Naive B cell (primary cell): Measurements from ENCODE around the gene TM2D1. TPM values are rescaled to one million over a fixed set of nuclear protein-coding genes. Genes with fewer than 3 reads are reported as not detected.
A peak's percentile ranks its signal among the peaks of the same experiment; 100 is the strongest.

Experiments used
- ATAC-seq, 2 donors: fragments of 150-1000 bp; cut with Tn5 transposase; 2 replicates each; pipeline ENCODE4 v1.10.0; 2021; ENCODE audit warnings: low read depth in 2 of 2, mild to moderate bottlenecking in 2 of 2, moderate library complexity in 2 of 2
- DNase-seq: peaks from one replicate; pipeline ENCODE4 v3.0.0; 2022
- H3K27ac Mint-ChIP-seq, 6 donors: one replicate each; pipeline ENCODE4 v1.8.0; 2020 to 2022; ENCODE audit warnings: mild to moderate bottlenecking in 6 of 6, mixed read lengths in 6 of 6, moderate library complexity in 5 of 6, inconsistent platforms in 2 of 6
- H3K27me3 Mint-ChIP-seq, 3 donors: one replicate each; pipeline ENCODE4 v1.8.0; 2021 to 2022; ENCODE audit warnings: mixed read lengths in 3 of 3, mild to moderate bottlenecking in 1 of 3
- H3K36me3 Mint-ChIP-seq, 2 donors: one replicate each; pipeline ENCODE4 v1.8.0; 2020 to 2022; ENCODE audit warnings: mixed read lengths in 2 of 2, inconsistent platforms in 1 of 2, mild to moderate bottlenecking in 1 of 2
- H3K4me1 Mint-ChIP-seq, 3 donors: one replicate each; pipeline ENCODE4 v1.8.0; 2020 to 2022; ENCODE audit warnings: mixed read lengths in 3 of 3, inconsistent platforms in 1 of 3, mild to moderate bottlenecking in 1 of 3, moderate library complexity in 1 of 3
- H3K4me3 Mint-ChIP-seq, 8 donors: one replicate each; pipeline ENCODE4 v1.8.0; 2020 to 2022; ENCODE audit warnings: mild to moderate bottlenecking in 8 of 8, mixed read lengths in 8 of 8, moderate library complexity in 8 of 8, inconsistent platforms in 2 of 8
- H3K9me3 Mint-ChIP-seq, 7 donors: one replicate each; pipeline ENCODE4 v1.8.0; 2020 to 2022; ENCODE audit warnings: mixed read lengths in 7 of 7, mild to moderate bottlenecking in 5 of 7, inconsistent platforms in 2 of 7, moderate library complexity in 1 of 7
- polyA plus RNA-seq, 6 donors: library from polyadenylated mRNA; unstranded; fragments of 300-500 nt; fragmentation: Illumina TruSeq; gene quantifications; one replicate each; pipeline ENCODE4 v1.2.3, GENCODE V29; 2021; ENCODE audit warnings: low read depth in 6 of 6

TM2D1 gene
- 10 to 100 TPM; 47.8 to 74.1 (median 62.1) TPM for polyA plus RNA-seq

GRCh38 chr1:61724813-61725694 lies at the start of gene TM2D1:
TM2D1 (minus strand) TSS chr1:61725141; CDS start chr1:61725120, 21 bp downstream.
- DNase-seq (peak; percentile 83), ATAC-seq (peak; percentile 98)
- Mint-ChIP-seq H3K27me3 (no peaks in the 10 kb centered on the region), H3K4me3 (peak within 1 kb of the TSS; percentile 96 to 100 (median 100)), H3K4me1 (peaks cover 15 to 35% (median 31%) of the 10 kb centered on the region in 3 donors), H3K9me3 (no peaks in the 10 kb centered on the region), H3K27ac (peak within 1 kb of the TSS; percentile 98 to 100 (median 99)), H3K36me3 (no peaks in the 10 kb centered on the region)

- ATAC-seq, result no peak
- Mint-ChIP-seq H3K27ac (no peak overlapping the region), H3K36me3 (peaks cover 6 to 14% of the 10 kb centered on the region in 2 donors), H3K27me3 (no peaks in the 10 kb centered on the region), H3K9me3 (no peaks in the 10 kb centered on the region), H3K4me3 (no peak overlapping the region), H3K4me1 (no peaks in the 10 kb centered on the region)
- DNase-seq, result no peak
Observed at GRCh38 chr1:61770131-61770530, 45.2 kb upstream of the TM2D1 start.

GRCh38 chr1:61757950-61758349 lies 33.0 kb upstream of the TM2D1 start:
- H3K36me3 Mint-ChIP-seq, result no peaks in the 10 kb centered on the region
- DNase-seq (no peak), ATAC-seq (no peak)
- no peaks in the 10 kb centered on the region for H3K9me3 Mint-ChIP-seq
- peaks cover 0 to 3% (median 0%) of the 10 kb centered on the region in 3 donors for H3K4me1 Mint-ChIP-seq
- H3K27me3 Mint-ChIP-seq, result no peaks in the 10 kb centered on the region
- no peak overlapping the region for H3K4me3 Mint-ChIP-seq
- H3K27ac Mint-ChIP-seq, result peak overlapping the region in 2 of 6 donors; percentile 50 to 59

- Mint-ChIP-seq H3K27ac (peak overlapping the region in 1 of 6 donors; percentile 85), H3K27me3 (no peaks in the 10 kb centered on the region), H3K36me3 (no peaks in the 10 kb centered on the region), H3K4me1 (peaks cover 0 to 3% (median 0%) of the 10 kb centered on the region in 3 donors), H3K4me3 (no peak overlapping the region), H3K9me3 (no peaks in the 10 kb centered on the region)
- ATAC-seq, result no peak
- DNase-seq, result no peak
Observed at GRCh38 chr1:61756773-61757172, 31.8 kb upstream of the TM2D1 start.

- peaks cover 0 to 3% (median 0%) of the 10 kb centered on the region in 3 donors for H3K4me1 Mint-ChIP-seq
- H3K27ac Mint-ChIP-seq, result peak overlapping the region in 1 of 6 donors; percentile 16
- ATAC-seq (no peak), DNase-seq (no peak)
- no peaks in the 10 kb centered on the region for H3K36me3 Mint-ChIP-seq
- no peaks in the 10 kb centered on the region for H3K27me3 Mint-ChIP-seq
- H3K9me3 Mint-ChIP-seq, result no peaks in the 10 kb centered on the region
- no peak overlapping the region for H3K4me3 Mint-ChIP-seq
Observed at GRCh38 chr1:61754545-61754944, 29.6 kb upstream of the TM2D1 start.

GRCh38 chr1:61753998-61754508 lies 29.1 kb upstream of the TM2D1 start:
- H3K4me1 Mint-ChIP-seq, result peaks cover 0 to 3% (median 0%) of the 10 kb centered on the region in 3 donors
- no peaks in the 10 kb centered on the region for H3K36me3 Mint-ChIP-seq
- DNase-seq (no peak), ATAC-seq (no peak)
- H3K27me3 Mint-ChIP-seq, result no peaks in the 10 kb centered on the region
- no peak overlapping the region for H3K4me3 Mint-ChIP-seq
- H3K9me3 Mint-ChIP-seq, result no peaks in the 10 kb centered on the region
- H3K27ac Mint-ChIP-seq, result no peak overlapping the region

GRCh38 chr1:61752921-61753389 lies 28.0 kb upstream of the TM2D1 start:
- H3K4me1 Mint-ChIP-seq, result peaks cover 0 to 2% (median 0%) of the 10 kb centered on the region in 3 donors
- H3K9me3 Mint-ChIP-seq, result no peaks in the 10 kb centered on the region
- H3K27ac Mint-ChIP-seq, result no peak overlapping the region
- ATAC-seq (no peak), DNase-seq (no peak)
- no peaks in the 10 kb centered on the region for H3K36me3 Mint-ChIP-seq
- H3K27me3 Mint-ChIP-seq, result no peaks in the 10 kb centered on the region
- H3K4me3 Mint-ChIP-seq, result no peak overlapping the region

- ATAC-seq (no peak), DNase-seq (no peak)
- no peaks in the 10 kb centered on the region for H3K36me3 Mint-ChIP-seq
- peaks cover 4 to 6% (median 5%) of the 10 kb centered on the region in 3 donors for H3K4me1 Mint-ChIP-seq
- peak overlapping the region in 1 of 6 donors; percentile 29 for H3K27ac Mint-ChIP-seq
- no peaks in the 10 kb centered on the region for H3K27me3 Mint-ChIP-seq
- no peak overlapping the region for H3K4me3 Mint-ChIP-seq
- no peaks in the 10 kb centered on the region for H3K9me3 Mint-ChIP-seq
Observed at GRCh38 chr1:61749574-61749973, 24.6 kb upstream of the TM2D1 start.

GRCh38 chr1:61748566-61748965 lies 23.6 kb upstream of the TM2D1 start:
- H3K27ac Mint-ChIP-seq, result peak overlapping the region in 1 of 6 donors; percentile 89
- H3K4me3 Mint-ChIP-seq, result no peak overlapping the region
- peaks cover 5 to 14% (median 8%) of the 10 kb centered on the region in 3 donors for H3K4me1 Mint-ChIP-seq
- no peaks in the 10 kb centered on the region for H3K27me3 Mint-ChIP-seq
- H3K36me3 Mint-ChIP-seq, result no peaks in the 10 kb centered on the region
- no peak for DNase-seq
- H3K9me3 Mint-ChIP-seq, result no peaks in the 10 kb centered on the region
- no peak for ATAC-seq

GRCh38 chr1:61746813-61747212 lies 21.9 kb upstream of the TM2D1 start:
- no peak for DNase-seq
- Mint-ChIP-seq H3K9me3 (no peaks in the 10 kb centered on the region), H3K4me1 (peaks cover 8 to 22% (median 13%) of the 10 kb centered on the region in 3 donors), H3K4me3 (no peak overlapping the region), H3K27ac (peak overlapping the region in 2 of 6 donors; percentile 14 to 47), H3K27me3 (no peaks in the 10 kb centered on the region), H3K36me3 (no peaks in the 10 kb centered on the region)
- ATAC-seq, result no peak

GRCh38 chr1:61743716-61744580 lies 19.0 kb upstream of the TM2D1 start:
- ATAC-seq (no peak), DNase-seq (no peak)
- H3K4me3 Mint-ChIP-seq, result peak overlapping the region in 7 of 8 donors; percentile 83 to 92 (median 87)
- no peaks in the 10 kb centered on the region for H3K36me3 Mint-ChIP-seq
- no peaks in the 10 kb centered on the region for H3K9me3 Mint-ChIP-seq
- H3K27me3 Mint-ChIP-seq, result no peaks in the 10 kb centered on the region
- peak overlapping the region in 4 of 6 donors; percentile 1 to 62 (median 28) for H3K27ac Mint-ChIP-seq
- peaks cover 15 to 34% (median 21%) of the 10 kb centered on the region in 3 donors for H3K4me1 Mint-ChIP-seq

- Mint-ChIP-seq H3K9me3 (no peaks in the 10 kb centered on the region), H3K27me3 (no peaks in the 10 kb centered on the region), H3K27ac (peak overlapping the region in 5 of 6 donors; percentile 1 to 62 (median 50)), H3K36me3 (no peaks in the 10 kb centered on the region), H3K4me1 (peaks cover 15 to 34% (median 21%) of the 10 kb centered on the region in 3 donors), H3K4me3 (peak overlapping the region; percentile 83 to 92 (median 88))
- no peak for DNase-seq
- no peak for ATAC-seq
Observed at GRCh38 chr1:61743431-61743705, 18.4 kb upstream of the TM2D1 start.
